ENCODE data around the gene IP6K1. TPM values are rescaled to one million over a fixed set of nuclear protein-coding genes. Genes with fewer than 3 reads are reported as not detected.

IP6K1 gene
- total RNA-seq, 1 donor from 2014 or later: 63.3 TPM

GRCh38 chr3:49763981-49764380 is 22.4 kb downstream of the IP6K1 start:
- no peak overlapping the region for H3K27ac Mint-ChIP-seq (ENCODE audit: unreplicated experiment)
- peaks cover 4% of the 10 kb centered on the region for H3K4me1 Mint-ChIP-seq
- H3K36me3 Mint-ChIP-seq (ENCODE audit: low read depth): no peaks in the 10 kb centered on the region
- no peak for TF ChIP-seq CTCF (conservative IDR thresholded peaks at IDR 0.05)
- no peaks in the 10 kb centered on the region for H3K27me3 Mint-ChIP-seq (ENCODE audit: low read depth)
- no peaks in the 10 kb centered on the region for H3K9me3 Mint-ChIP-seq
- no peak for DNase-seq (ENCODE audit: low read depth, low spot score)
- H3K4me3 Mint-ChIP-seq: no peak overlapping the region

- H3K27me3 Mint-ChIP-seq (ENCODE audit: low read depth): no peaks in the 10 kb centered on the region
- no peak overlapping the region for H3K4me3 Mint-ChIP-seq
- no peaks in the 10 kb centered on the region for H3K9me3 Mint-ChIP-seq
- DNase-seq (ENCODE audit: low read depth, low spot score): no peak
- no peak overlapping the region for H3K27ac Mint-ChIP-seq (ENCODE audit: unreplicated experiment)
- H3K4me1 Mint-ChIP-seq: peaks cover 4% of the 10 kb centered on the region
- no peak for TF ChIP-seq CTCF (conservative IDR thresholded peaks at IDR 0.05)
- H3K36me3 Mint-ChIP-seq (ENCODE audit: low read depth): no peaks in the 10 kb centered on the region
Measured at GRCh38 chr3:49761661-49762060, 24.7 kb downstream of the IP6K1 start.

- no peak for DNase-seq (ENCODE audit: low read depth, low spot score)
- Mint-ChIP-seq H3K4me1 (peaks cover 13% of the 10 kb centered on the region), H3K9me3 (no peaks in the 10 kb centered on the region), H3K36me3 (ENCODE audit: low read depth) (no peaks in the 10 kb centered on the region), H3K27me3 (ENCODE audit: low read depth) (no peaks in the 10 kb centered on the region), H3K4me3 (no peak overlapping the region), H3K27ac (ENCODE audit: unreplicated experiment) (no peak overlapping the region)
- no peak for TF ChIP-seq CTCF (conservative IDR thresholded peaks at IDR 0.05)
Measured at GRCh38 chr3:49759226-49759625, 27.1 kb downstream of the IP6K1 start.

GRCh38 chr3:49757197-49757596 is 29.1 kb downstream of the IP6K1 start:
- Mint-ChIP-seq H3K27me3 (ENCODE audit: low read depth) (no peaks in the 10 kb centered on the region), H3K4me3 (no peak overlapping the region), H3K27ac (ENCODE audit: unreplicated experiment) (no peak overlapping the region), H3K4me1 (peaks cover 13% of the 10 kb centered on the region), H3K9me3 (no peaks in the 10 kb centered on the region), H3K36me3 (ENCODE audit: low read depth) (peaks cover 3% of the 10 kb centered on the region)
- no peak for TF ChIP-seq CTCF (conservative IDR thresholded peaks at IDR 0.05)
- no peak for DNase-seq (ENCODE audit: low read depth, low spot score)

- Mint-ChIP-seq H3K9me3 (no peaks in the 10 kb centered on the region), H3K27ac (ENCODE audit: unreplicated experiment) (no peak overlapping the region), H3K4me3 (no peak overlapping the region), H3K36me3 (ENCODE audit: low read depth) (peaks cover 3% of the 10 kb centered on the region), H3K4me1 (peaks cover 13% of the 10 kb centered on the region), H3K27me3 (ENCODE audit: low read depth) (no peaks in the 10 kb centered on the region)
- TF ChIP-seq CTCF (conservative IDR thresholded peaks at IDR 0.05): no peak
- DNase-seq (ENCODE audit: low read depth, low spot score): no peak
Measured at GRCh38 chr3:49756036-49756435, 30.3 kb downstream of the IP6K1 start.

- Mint-ChIP-seq H3K36me3 (ENCODE audit: low read depth) (peaks cover 3% of the 10 kb centered on the region), H3K27me3 (ENCODE audit: low read depth) (no peaks in the 10 kb centered on the region), H3K4me1 (peaks cover 12% of the 10 kb centered on the region), H3K27ac (ENCODE audit: unreplicated experiment) (no peak overlapping the region), H3K9me3 (no peaks in the 10 kb centered on the region), H3K4me3 (no peak overlapping the region)
- DNase-seq (ENCODE audit: low read depth, low spot score): no peak
- no peak for TF ChIP-seq CTCF (conservative IDR thresholded peaks at IDR 0.05)
Measured at GRCh38 chr3:49754536-49754935, 31.8 kb downstream of the IP6K1 start.
